22Rv1 (cell line): ENCODE data around the gene MTG2.

Source experiments
- ZFX ChIP-seq: fragments of 450-650 bp; IDR thresholded peaks from 2 replicates; pipeline ENCODE4 v1.6.1; 2017; ENCODE audit warnings: antibody characterized with exemption, borderline replicate concordance
- TF ChIP-seq, protein P1 (sequence below): fragments of 450-650 bp; IDR thresholded peaks from 2 replicates; pipeline ENCODE4 v1.5.1; 2017; ENCODE audit warnings: mild to moderate bottlenecking

DNA sequence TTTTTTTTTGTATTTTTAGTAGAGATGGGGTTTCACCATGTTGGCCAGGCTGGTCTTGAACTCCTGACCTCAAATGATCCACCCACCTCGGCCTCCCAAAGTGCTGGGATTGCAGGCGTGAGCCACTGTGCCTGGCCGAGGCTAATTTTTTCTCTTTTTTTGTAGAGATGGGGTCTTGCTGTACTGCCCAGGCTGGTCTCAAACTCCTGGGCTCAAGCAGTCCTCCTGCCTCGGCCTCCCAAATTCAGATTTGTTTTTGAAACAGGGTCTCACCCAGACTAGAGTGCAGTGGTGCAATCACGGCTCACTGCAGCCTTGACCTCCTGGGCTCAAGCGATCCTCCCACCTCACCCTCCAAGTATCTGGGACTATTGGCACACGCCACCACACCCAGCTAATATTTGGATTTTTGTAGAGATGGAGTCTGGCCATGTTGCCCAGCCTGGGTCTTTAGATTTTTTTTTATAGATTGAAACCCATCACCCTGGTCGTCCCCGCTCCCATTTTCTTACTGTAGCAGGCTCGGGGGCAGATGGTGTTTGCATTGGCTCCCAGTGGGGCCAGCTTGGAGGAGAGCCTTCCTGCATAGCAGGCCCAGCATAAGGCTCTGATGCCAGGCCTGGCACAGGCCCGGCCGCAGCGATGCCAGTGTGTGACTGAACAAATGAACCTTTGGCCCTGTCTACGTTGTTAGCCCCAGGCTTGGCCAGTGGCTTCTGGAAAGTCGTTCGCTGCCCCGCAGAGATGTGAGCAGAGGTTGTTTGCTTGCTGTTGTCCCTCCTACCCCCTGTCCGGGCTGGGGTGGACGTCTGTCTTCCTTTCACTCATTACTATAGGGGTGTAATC lies 4.3 kb upstream of the MTG2 start:
- TF ChIP-seq, protein P1, sequence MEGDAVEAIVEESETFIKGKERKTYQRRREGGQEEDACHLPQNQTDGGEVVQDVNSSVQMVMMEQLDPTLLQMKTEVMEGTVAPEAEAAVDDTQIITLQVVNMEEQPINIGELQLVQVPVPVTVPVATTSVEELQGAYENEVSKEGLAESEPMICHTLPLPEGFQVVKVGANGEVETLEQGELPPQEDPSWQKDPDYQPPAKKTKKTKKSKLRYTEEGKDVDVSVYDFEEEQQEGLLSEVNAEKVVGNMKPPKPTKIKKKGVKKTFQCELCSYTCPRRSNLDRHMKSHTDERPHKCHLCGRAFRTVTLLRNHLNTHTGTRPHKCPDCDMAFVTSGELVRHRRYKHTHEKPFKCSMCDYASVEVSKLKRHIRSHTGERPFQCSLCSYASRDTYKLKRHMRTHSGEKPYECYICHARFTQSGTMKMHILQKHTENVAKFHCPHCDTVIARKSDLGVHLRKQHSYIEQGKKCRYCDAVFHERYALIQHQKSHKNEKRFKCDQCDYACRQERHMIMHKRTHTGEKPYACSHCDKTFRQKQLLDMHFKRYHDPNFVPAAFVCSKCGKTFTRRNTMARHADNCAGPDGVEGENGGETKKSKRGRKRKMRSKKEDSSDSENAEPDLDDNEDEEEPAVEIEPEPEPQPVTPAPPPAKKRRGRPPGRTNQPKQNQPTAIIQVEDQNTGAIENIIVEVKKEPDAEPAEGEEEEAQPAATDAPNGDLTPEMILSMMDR = no peak
- no peak for TF ChIP-seq ZFX
